ENCODE data around the gene VCL. TPM values are rescaled to one million over a fixed set of nuclear protein-coding genes. Genes with fewer than 3 reads are reported as not detected.
A peak's percentile ranks its signal among the peaks of the same experiment; 100 is the strongest.

Gene VCL
- total and polyA plus RNA-seq, 9 of the 15 experiments (the other 6 are each of a cell fraction or from before 2014, with no cell fraction given), result 29.8 to 186 (median 76.4) TPM

DNA sequence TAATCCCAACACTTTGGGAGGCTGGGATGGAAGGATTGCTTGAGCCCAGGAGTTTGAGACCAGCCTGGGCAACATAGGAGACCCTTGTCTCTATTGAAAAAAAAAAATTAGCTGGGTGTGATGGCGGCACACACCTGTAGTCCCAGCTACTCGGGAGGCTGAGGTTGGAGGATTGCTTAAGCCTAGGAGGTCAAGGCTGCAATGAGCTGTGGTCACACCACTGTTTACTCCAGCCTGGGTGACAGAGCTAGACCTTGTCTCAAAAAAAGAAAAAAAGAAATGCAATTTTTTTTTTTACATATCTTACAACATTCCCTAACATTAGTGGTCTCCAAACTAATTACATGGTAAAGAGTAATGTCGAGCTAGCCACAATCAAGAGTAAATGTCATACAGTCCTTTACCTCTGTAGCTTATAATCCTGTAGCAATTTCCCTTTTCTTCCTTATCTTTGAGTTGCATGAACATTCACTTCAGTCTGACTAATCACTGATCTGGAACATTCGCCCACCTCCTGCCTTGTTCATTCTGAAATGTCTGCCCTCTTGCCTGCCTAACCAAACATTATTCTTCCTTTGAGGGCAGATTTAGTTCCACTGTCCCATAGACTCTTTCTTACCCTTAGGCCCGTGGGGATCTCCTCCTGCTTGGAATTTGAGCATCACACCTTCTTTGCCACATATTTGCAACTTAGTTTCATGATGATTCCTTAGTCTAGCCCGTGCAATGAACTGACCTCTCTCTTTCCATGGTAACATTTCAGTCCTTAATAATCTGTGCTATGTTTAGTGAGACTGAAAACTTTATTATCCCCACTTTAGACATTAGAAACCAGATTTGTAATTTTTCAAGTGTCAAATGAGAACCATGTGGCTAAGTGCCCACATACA is 4.8 kb upstream of the VCL start (continued):
- TF ChIP-seq, protein P1, sequence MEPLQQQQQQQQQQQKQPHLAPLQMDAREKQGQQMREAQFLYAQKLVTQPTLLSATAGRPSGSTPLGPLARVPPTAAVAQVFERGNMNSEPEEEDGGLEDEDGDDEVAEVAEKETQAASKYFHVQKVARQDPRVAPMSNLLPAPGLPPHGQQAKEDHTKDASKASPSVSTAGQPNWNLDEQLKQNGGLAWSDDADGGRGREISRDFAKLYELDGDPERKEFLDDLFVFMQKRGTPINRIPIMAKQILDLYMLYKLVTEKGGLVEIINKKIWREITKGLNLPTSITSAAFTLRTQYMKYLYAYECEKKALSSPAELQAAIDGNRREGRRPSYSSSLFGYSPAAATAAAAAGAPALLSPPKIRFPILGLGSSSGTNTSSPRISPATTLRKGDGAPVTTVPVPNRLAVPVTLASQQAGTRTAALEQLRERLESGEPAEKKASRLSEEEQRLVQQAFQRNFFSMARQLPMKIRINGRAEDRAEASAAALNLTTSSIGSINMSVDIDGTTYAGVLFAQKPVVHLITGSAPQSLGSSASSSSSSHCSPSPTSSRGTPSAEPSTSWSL (CRISPR knock-in tag; IDR thresholded peaks at IDR 0.05; ENCODE audit: borderline replicate concordance), result no peak
- TF ChIP-seq, protein P2, sequence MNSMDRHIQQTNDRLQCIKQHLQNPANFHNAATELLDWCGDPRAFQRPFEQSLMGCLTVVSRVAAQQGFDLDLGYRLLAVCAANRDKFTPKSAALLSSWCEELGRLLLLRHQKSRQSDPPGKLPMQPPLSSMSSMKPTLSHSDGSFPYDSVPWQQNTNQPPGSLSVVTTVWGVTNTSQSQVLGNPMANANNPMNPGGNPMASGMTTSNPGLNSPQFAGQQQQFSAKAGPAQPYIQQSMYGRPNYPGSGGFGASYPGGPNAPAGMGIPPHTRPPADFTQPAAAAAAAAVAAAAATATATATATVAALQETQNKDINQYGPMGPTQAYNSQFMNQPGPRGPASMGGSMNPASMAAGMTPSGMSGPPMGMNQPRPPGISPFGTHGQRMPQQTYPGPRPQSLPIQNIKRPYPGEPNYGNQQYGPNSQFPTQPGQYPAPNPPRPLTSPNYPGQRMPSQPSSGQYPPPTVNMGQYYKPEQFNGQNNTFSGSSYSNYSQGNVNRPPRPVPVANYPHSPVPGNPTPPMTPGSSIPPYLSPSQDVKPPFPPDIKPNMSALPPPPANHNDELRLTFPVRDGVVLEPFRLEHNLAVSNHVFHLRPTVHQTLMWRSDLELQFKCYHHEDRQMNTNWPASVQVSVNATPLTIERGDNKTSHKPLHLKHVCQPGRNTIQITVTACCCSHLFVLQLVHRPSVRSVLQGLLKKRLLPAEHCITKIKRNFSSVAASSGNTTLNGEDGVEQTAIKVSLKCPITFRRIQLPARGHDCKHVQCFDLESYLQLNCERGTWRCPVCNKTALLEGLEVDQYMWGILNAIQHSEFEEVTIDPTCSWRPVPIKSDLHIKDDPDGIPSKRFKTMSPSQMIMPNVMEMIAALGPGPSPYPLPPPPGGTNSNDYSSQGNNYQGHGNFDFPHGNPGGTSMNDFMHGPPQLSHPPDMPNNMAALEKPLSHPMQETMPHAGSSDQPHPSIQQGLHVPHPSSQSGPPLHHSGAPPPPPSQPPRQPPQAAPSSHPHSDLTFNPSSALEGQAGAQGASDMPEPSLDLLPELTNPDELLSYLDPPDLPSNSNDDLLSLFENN (IDR thresholded peaks at IDR 0.05; ENCODE audit: low read depth in 2 of 2, low read length in 2 of 2), result peak in 1 of 2 experiments; percentile 61; a peak in 1 of 4 replicates
- TF ChIP-seq PTTG1 (tag; IDR thresholded peaks at IDR 0.05; ENCODE audit: low read depth), result peak; percentile 78
- TF ChIP-seq MYNN (IDR thresholded peaks at IDR 0.05), result peak; percentile 11; the same call in 1 of the 2 replicates
- TF ChIP-seq MYNN (CRISPR knock-in tag; IDR thresholded peaks at IDR 0.05), result no peak
- TF ChIP-seq EP300 (IDR thresholded peaks at IDR 0.05; ENCODE audit: low read length), result peak; percentile 89
- TF ChIP-seq, protein P3, sequence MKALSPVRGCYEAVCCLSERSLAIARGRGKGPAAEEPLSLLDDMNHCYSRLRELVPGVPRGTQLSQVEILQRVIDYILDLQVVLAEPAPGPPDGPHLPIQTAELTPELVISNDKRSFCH (CRISPR knock-in tag; IDR thresholded peaks at IDR 0.05), result 0 out of 2 replicates have a peak, but pooled peaks have one; percentile 35
- TF ChIP-seq, protein P3 (tag; IDR thresholded peaks at IDR 0.05), result peak; percentile 59; the same call in 1 of the 2 replicates
- TF ChIP-seq ZNF239 (CRISPR knock-in tag; IDR thresholded peaks at IDR 0.05), result no peak
- peak in 1 of 2 experiments; percentile 78; a peak in 2 of 4 replicates for TF ChIP-seq TRIM24 (IDR thresholded peaks at IDR 0.05)
- peak; percentile 92 for TF ChIP-seq LEF1 (IDR thresholded peaks at IDR 0.05)
- peak; percentile 61; the same call in 1 of the 2 replicates for TF ChIP-seq ETV5 (CRISPR knock-in tag; IDR thresholded peaks at IDR 0.05; ENCODE audit: low read depth)
- TF ChIP-seq RBM25 (IDR thresholded peaks at IDR 0.05; ENCODE audit: low read depth, low read length, severe bottlenecking), result peak; percentile 26
- TF ChIP-seq, protein P4, sequence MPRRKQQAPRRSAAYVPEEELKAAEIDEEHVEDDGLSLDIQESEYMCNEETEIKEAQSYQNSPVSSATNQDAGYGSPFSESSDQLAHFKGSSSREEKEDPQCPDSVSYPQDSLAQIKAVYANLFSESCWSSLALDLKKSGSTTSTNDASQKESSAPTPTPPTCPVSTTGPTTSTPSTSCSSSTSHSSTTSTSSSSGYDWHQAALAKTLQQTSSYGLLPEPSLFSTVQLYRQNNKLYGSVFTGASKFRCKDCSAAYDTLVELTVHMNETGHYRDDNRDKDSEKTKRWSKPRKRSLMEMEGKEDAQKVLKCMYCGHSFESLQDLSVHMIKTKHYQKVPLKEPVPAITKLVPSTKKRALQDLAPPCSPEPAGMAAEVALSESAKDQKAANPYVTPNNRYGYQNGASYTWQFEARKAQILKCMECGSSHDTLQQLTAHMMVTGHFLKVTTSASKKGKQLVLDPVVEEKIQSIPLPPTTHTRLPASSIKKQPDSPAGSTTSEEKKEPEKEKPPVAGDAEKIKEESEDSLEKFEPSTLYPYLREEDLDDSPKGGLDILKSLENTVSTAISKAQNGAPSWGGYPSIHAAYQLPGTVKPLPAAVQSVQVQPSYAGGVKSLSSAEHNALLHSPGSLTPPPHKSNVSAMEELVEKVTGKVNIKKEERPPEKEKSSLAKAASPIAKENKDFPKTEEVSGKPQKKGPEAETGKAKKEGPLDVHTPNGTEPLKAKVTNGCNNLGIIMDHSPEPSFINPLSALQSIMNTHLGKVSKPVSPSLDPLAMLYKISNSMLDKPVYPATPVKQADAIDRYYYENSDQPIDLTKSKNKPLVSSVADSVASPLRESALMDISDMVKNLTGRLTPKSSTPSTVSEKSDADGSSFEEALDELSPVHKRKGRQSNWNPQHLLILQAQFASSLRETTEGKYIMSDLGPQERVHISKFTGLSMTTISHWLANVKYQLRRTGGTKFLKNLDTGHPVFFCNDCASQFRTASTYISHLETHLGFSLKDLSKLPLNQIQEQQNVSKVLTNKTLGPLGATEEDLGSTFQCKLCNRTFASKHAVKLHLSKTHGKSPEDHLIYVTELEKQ (CRISPR knock-in tag; IDR thresholded peaks at IDR 0.05), result 0 out of 2 replicates have a peak, but pooled peaks have one; percentile 34
- peak; percentile 52; the same call in 1 of the 2 replicates for TF ChIP-seq ZNF644 (tag; IDR thresholded peaks at IDR 0.05; ENCODE audit: low read depth)
- TF ChIP-seq, protein P5, sequence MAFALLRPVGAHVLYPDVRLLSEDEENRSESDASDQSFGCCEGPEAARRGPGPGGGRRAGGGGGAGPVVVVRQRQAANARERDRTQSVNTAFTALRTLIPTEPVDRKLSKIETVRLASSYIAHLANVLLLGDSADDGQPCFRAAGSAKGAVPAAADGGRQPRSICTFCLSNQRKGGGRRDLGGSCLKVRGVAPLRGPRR (CRISPR knock-in tag; IDR thresholded peaks at IDR 0.05), result 0 out of 2 replicates have a peak, but pooled peaks have one; percentile 56
- no peak for TF ChIP-seq KLF10 (CRISPR knock-in tag; IDR thresholded peaks at IDR 0.05)
- TF ChIP-seq TRIM28 (IDR thresholded peaks at IDR 0.05), result peak; percentile 52; the same call in 1 of the 2 replicates

All from K562 (cell line).